OCI-LY7 (cell line): ENCODE measurements around the gene GPR153. TPM values are rescaled to one million over a fixed set of nuclear protein-coding genes. Genes with fewer than 3 reads are reported as not detected.

Experiments
- BruUV-seq: library from RNA; stranded (reverse); fragments of 400-500 nt; replicated peaks from 2 replicates; lab custom pipeline; 2021; lab: Mats Ljungman, UMichigan
- CTCF ChIA-PET: fragments of 300-600 bp; sonication (Branson Sonifier 250); formaldehyde crosslinking; loops from one replicate; lab custom pipeline; 2022; ENCODE audit warnings: antibody characterized with exemption; ENCODE audit not compliant: unreplicated experiment; lab: Charles Lee
- POLR2A ChIA-PET: fragments of 300-600 bp; sonication (Branson Sonifier 250); formaldehyde crosslinking; loops from one replicate; lab custom pipeline; 2022; ENCODE audit warnings: antibody characterized with exemption; lab: Charles Lee
- DNase-seq: peaks from one replicate; pipeline ENCODE4 v3.0.0-alpha.2; 2015; ENCODE audit warnings: low spot score
- H2AFZ ChIP-seq: fragments of 200-600 bp; sonication (generic), shearing (Covaris generic); 2 replicates; pipeline ENCODE4 v1.6.1; 2014; ENCODE audit warnings: mild to moderate bottlenecking, antibody characterized with exemption, low read length, moderate library complexity
- H3K27ac ChIP-seq: fragments of 200-600 bp; sonication (generic); 2 replicates; pipeline ENCODE4 v1.5.1; 2014; ENCODE audit warnings: mixed run types, low read depth, mild to moderate bottlenecking, moderate library complexity, low read length, inconsistent platforms; ENCODE audit not compliant: poor library complexity, severe bottlenecking
- H3K36me3 ChIP-seq: fragments of 200-600 bp; sonication (generic); 2 replicates; pipeline ENCODE4 v1.6.1; 2014; ENCODE audit warnings: mild to moderate bottlenecking, antibody characterized with exemption, low read length, moderate library complexity, mixed read lengths; ENCODE audit not compliant: insufficient read depth
- H3K4me1 ChIP-seq: fragments of 200-600 bp; sonication (generic); 2 replicates; pipeline ENCODE4 v1.5.1; 2014; ENCODE audit warnings: mild to moderate bottlenecking, low read length; ENCODE audit not compliant: insufficient read depth, poor library complexity, severe bottlenecking
- H3K4me2 ChIP-seq: fragments of 200-600 bp; sonication (generic); 2 replicates; pipeline ENCODE4 v1.6.1; 2014; ENCODE audit warnings: mild to moderate bottlenecking, low read length
- H3K4me3 ChIP-seq: fragments of 200-600 bp; sonication (generic); 2 replicates; pipeline ENCODE4 v1.5.1; 2014; ENCODE audit warnings: mild to moderate bottlenecking, low read depth, low read length; ENCODE audit not compliant: poor library complexity, severe bottlenecking
- H3K79me2 ChIP-seq: fragments of 200-600 bp; sonication (generic); 2 replicates; pipeline ENCODE4 v1.6.1; 2016; ENCODE audit warnings: low read depth, mild to moderate bottlenecking, low read length, moderate library complexity, mixed read lengths; ENCODE audit not compliant: insufficient read depth
- H3K9me2 ChIP-seq: fragments of 200-600 bp; sonication (generic); 2 replicates; pipeline ENCODE4 v1.6.1; 2016; ENCODE audit warnings: mild to moderate bottlenecking, low read length, mixed read lengths; ENCODE audit not compliant: insufficient read depth
- H3K9me3 ChIP-seq: fragments of 200-600 bp; sonication (generic); 2 replicates; pipeline ENCODE4 v1.6.1; 2014; ENCODE audit warnings: mild to moderate bottlenecking, mixed run types, low read length, mixed read lengths
- H4K20me1 ChIP-seq: fragments of 200-600 bp; sonication (generic); 2 replicates; pipeline ENCODE4 v1.6.1; 2014; ENCODE audit warnings: mild to moderate bottlenecking, antibody characterized with exemption, low read length, moderate library complexity, mixed read lengths; ENCODE audit not compliant: insufficient read depth
- EZH2phosphoT487 ChIP-seq: fragments of 200-600 bp; sonication (generic); IDR thresholded peaks from 2 replicates; pipeline ENCODE4 v1.6.1; 2018; ENCODE audit warnings: low read depth, borderline replicate concordance, mild to moderate bottlenecking, mixed run types, antibody characterized with exemption, low read length, moderate library complexity, mixed read lengths
- intact Hi-C: fragments of 100-400 bp; cut with micrococcal nuclease; formaldehyde crosslinking; loops from one replicate; pipeline ENCODE4 v1.10.0; 2022; ENCODE audit not compliant: unreplicated experiment
- total RNA-seq, 2 experiments: library from RNA; depleted of rRNA in 1 of 2; stranded (reverse); fragments of >200 nt in 1 of 2; shearing (Covaris generic) in 1 of 2; gene quantifications; 2 replicates each; pipeline ENCODE4 v1.2.3, GENCODE V29; 2014 to 2022
- TF ChIP-seq, protein P1 (sequence below): fragments of 200-600 bp; sonication (generic); conservative IDR thresholded peaks from 2 replicates; pipeline ENCODE4 v1.5.1; 2014; ENCODE audit warnings: mild to moderate bottlenecking, antibody characterized with exemption, low read length, moderate library complexity, mixed read lengths

Gene GPR153
- total RNA-seq, 2 experiments from 2014 or later = not detected

GRCh38 chr1:6267686-6268322, 6.9 kb upstream of the GPR153 start:
- no peak for TF ChIP-seq EZH2phosphoT487
- TF ChIP-seq, protein P1, sequence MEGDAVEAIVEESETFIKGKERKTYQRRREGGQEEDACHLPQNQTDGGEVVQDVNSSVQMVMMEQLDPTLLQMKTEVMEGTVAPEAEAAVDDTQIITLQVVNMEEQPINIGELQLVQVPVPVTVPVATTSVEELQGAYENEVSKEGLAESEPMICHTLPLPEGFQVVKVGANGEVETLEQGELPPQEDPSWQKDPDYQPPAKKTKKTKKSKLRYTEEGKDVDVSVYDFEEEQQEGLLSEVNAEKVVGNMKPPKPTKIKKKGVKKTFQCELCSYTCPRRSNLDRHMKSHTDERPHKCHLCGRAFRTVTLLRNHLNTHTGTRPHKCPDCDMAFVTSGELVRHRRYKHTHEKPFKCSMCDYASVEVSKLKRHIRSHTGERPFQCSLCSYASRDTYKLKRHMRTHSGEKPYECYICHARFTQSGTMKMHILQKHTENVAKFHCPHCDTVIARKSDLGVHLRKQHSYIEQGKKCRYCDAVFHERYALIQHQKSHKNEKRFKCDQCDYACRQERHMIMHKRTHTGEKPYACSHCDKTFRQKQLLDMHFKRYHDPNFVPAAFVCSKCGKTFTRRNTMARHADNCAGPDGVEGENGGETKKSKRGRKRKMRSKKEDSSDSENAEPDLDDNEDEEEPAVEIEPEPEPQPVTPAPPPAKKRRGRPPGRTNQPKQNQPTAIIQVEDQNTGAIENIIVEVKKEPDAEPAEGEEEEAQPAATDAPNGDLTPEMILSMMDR = no peak
- no peak for DNase-seq
- CTCF ChIA-PET = no interaction called here

GRCh38 chr1:6266641-6267040, 5.7 kb upstream of the GPR153 start:
- CTCF ChIA-PET = interaction anchor here (0.6 kb wide), 1 partner anchor 1363 kb away, joined by 7 read pairs; no protein-coding TSS in a partner anchor
- Histone ChIP-seq H4K20me1 (no peaks in the 10 kb centered on the region), H3K27ac (no peak overlapping the region), H3K36me3 (no peaks in the 10 kb centered on the region), H3K79me2 (no peaks in the 10 kb centered on the region), H3K4me1 (no peaks in the 10 kb centered on the region), H3K4me2 (no peak overlapping the region), H2AFZ (no peak overlapping the region), H3K4me3 (no peak overlapping the region), H3K9me2 (no peaks in the 10 kb centered on the region), H3K9me3 (no peaks in the 10 kb centered on the region)
- intact Hi-C loops = no loop called here
- POLR2A ChIA-PET = no interaction called here
- no peak for DNase-seq
- BruUV-seq = no TSS peak
- TF ChIP-seq EZH2phosphoT487 = no peak
- TF ChIP-seq, protein P1 = no peak

More at GRCh38 chr1:6267686-6268322, 6.9 kb upstream of the GPR153 start:
- intact Hi-C loops = no loop called here
- Histone ChIP-seq H3K4me1 (no peaks in the 10 kb centered on the region), H3K9me2 (no peaks in the 10 kb centered on the region), H4K20me1 (no peaks in the 10 kb centered on the region), H2AFZ (no peak overlapping the region), H3K9me3 (no peaks in the 10 kb centered on the region), H3K79me2 (no peaks in the 10 kb centered on the region), H3K4me2 (no peak overlapping the region), H3K36me3 (no peaks in the 10 kb centered on the region), H3K27ac (no peak overlapping the region), H3K4me3 (no peak overlapping the region)
- POLR2A ChIA-PET = no interaction called here
- no TSS peak for BruUV-seq

DNA sequence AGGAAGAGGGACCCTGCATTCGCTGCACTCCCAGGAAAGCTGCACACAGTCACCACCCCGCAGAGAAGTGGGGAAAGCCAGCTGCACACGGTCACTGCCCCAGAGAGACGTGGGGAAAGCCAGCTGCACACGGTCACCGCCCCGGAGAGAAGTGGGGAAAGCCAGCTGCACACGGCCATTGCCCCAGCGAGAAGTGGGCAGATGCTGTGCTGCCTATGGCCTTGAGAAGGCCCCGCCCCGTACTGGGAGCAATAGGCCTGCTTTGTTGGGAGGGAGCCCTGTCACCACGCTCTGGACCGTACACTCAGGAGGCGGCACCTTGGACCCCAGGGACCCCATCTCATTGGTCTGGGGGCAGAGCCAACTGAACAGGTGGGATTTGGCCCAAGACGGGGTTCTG, 4.3 kb upstream of the GPR153 start:
- TF ChIP-seq, protein P1 = no peak
- TF ChIP-seq EZH2phosphoT487 = no peak
- no peaks in the 10 kb centered on the region for H3K79me2 ChIP-seq

More for the DNA sequence above, 4.3 kb upstream of the GPR153 start:
- no peak overlapping the region for H3K4me3 ChIP-seq
- H3K9me3 ChIP-seq = no peaks in the 10 kb centered on the region
- ChIA-PET CTCF (no interaction called here), POLR2A (no interaction called here)
- H3K9me2 ChIP-seq = no peaks in the 10 kb centered on the region
- H3K4me2 ChIP-seq = no peak overlapping the region
- no peak overlapping the region for H3K27ac ChIP-seq
- intact Hi-C loops = no loop called here
- H2AFZ ChIP-seq = no peak overlapping the region
- no peak for DNase-seq
- H3K4me1 ChIP-seq = peaks cover 4% of the 10 kb centered on the region
- H4K20me1 ChIP-seq = no peaks in the 10 kb centered on the region
- no TSS peak for BruUV-seq
- H3K36me3 ChIP-seq = no peaks in the 10 kb centered on the region
